ENCODE data around the gene TMEM63C.
"Not testable (repeated sequence)": the region's sequence is repeated elsewhere in the genome, so short reads cannot be mapped to it uniquely, and the experiment has no call there.

The TMEM63C gene

GRCh38 chr14:77259025-77259715 lies 77.6 kb downstream of the TMEM63C start:
- no peak for DNase-seq

- no peak for DNase-seq
These were observed 78.6 kb downstream of the TMEM63C start for GRCh38 chr14:77260199-77260598.

GRCh38 chr14:77260631-77261030 lies 79.0 kb downstream of the TMEM63C start:
- DNase-seq, result no peak

GRCh38 chr14:77264466-77265186 lies 83.0 kb downstream of the TMEM63C start:
- no peak for DNase-seq

DNA sequence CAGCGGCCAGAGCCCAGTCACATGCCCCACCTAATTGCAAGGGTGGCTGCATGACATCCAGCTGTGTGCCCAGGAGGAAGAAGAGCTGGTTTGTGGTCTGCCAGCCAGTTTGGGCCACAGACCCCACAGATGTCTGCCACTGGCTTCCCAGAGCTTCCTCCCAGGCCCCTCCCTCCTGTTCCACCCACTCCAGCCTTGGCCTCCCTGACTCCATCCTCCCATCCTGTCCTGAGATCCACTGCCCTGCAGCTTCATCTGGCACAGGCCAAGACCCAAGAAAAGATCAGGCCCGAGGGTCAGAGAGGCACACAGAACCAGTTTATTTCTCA lies 83.6 kb downstream of the TMEM63C start:
- no peak for DNase-seq

DNA sequence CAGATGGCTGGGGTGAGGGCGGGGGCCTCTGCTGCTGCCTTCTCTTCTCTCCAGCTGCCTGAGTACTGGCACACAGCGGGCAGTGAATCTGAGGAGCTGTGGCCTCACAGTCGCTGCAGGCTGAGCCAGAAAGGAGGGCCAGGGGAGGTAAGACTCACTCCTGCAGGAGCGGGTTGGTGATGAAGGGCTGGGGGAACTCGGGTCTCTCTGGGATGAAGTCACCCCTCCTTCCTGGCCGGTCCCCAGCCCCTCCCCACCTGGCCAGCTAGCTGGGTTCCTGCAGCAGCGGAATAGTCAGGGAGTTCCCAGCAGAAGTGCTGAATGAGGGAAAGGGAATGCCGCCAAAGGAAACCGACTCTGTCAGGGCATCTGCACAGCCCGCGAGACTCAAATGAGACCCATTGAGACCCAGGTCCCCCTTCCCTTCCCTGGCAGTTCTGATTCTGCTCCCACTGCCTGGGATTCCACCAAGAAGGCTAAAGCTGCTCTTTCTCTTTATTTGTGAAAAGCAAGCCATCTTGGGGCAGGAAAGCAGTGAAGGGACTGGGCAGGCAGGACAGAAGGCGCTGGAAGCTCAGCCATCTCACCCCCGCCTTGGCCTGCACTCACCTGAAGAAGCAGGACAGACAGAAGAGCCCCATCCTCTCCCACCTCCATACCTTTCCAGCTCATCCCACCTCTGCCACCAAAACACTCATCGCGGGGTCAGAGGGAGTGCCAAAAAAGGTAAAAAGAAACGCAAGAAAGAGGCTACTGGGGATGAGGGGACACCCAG lies 84.2 kb downstream of the TMEM63C start:
- no peak for DNase-seq

DNA sequence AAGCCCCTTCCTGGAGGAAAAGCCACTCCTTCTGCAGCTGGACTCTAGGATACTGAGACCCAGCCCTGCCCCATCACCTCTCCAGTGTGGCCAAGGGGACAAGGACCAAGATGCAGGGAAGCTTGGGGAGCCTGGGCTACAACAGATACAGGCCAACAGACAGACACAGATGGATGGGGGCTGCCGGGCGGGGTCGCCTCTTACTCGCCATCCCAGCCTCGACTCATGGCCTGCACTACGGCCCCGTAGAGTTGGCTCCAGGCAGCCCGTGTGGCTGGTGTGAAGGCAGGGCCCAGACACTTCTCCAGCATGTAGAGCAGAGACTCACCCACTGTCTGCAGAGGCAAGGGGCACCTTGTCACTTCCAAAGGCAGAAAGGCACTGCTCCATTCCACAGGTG lies 84.7 kb downstream of the TMEM63C start:
- no peak for DNase-seq

GRCh38 chr14:77267937-77268699 lies 86.5 kb downstream of the TMEM63C start:
- no peak for DNase-seq

DNA sequence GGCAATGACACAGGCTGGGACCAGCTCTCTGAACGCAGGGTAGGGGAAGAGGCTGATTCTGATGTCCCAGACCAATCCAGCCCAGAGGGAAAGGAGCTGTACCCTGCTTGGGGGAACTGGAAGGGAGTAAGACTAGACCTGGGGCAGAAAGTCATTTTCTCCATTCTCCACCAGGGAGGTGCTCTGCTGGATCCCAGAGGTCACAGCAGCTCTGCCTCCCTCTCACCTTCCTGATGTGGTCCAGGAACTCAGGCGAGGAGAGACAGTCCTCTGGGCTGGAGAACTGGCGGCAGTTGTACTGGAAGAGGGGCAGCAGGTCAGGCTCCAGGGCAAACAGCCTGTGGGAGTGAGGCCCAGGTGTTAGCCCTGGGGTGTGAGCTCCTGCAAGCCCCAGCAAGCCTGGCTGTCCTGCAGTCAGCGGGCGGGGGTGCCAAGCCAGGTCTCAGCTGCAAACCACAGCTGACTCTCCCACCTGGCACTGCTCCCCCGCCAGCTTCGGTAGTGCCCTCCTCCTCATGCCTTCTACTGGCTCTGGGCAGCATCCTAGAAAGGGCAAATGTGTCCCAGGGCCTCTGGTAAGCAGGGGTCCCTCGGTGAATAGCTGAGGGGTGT lies 87.5 kb downstream of the TMEM63C start:
- DNase-seq, result no peak

- no peak for DNase-seq
These were observed 88.9 kb downstream of the TMEM63C start for GRCh38 chr14:77270361-77271112.

GRCh38 chr14:77271113-77271710 lies 89.6 kb downstream of the TMEM63C start, which contains the start of gene NGB:
TSS of gene NGB (minus strand) at chr14:77271206. CDS start at chr14:77270937, 269 bp downstream.
- DNase-seq, result no peak

GRCh38 chr14:77272261-77272660 lies 90.7 kb downstream of the TMEM63C start:
- DNase-seq, result no peak

DNA sequence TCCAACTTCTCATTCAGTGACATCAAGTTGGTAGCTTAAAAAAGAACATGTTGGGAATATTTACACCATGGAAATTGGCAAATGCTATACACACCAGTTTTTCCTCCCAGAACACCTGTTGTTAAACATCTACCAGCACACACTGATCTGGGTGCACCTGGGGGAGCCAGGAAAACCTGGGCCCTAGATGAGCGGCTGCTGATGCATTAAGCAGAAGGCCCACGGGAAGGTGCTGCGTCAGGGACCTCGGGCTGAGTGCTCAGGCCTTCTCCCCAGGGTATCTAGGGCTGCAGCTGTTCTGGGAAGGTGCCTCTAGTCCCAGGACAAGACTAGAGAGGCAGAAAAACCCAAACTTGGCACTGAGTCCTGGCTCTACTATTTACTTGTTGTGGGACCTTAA lies 92.2 kb downstream of the TMEM63C start:
- DNase-seq, result no peak

DNA sequence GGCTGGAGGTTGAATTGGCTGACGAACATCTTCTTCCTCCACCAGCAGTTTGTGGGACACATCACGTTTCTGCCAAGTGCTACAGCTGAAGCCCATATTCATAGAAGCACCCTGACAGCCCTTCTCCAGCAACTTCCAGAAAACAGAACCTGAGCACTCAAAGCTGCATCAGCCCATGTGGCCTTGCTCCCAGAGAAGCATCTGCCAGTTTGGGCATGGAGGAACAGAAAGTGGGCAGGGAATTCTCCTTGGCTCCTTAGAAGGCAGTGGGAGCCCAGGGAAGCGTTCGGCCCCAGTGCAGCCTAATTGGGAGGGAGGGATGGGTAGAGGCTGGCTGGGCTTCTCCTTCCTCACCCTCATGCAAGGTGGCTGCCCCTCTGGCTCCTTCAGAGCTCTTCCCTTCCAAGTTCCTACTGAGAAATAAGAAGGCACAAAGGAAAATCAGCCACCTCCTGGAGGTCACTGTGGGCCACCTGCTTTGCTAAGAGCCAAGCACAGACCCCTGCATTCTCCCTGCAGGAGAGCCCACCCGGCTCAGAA lies 93.5 kb downstream of the TMEM63C start:
- DNase-seq, result no peak

DNA sequence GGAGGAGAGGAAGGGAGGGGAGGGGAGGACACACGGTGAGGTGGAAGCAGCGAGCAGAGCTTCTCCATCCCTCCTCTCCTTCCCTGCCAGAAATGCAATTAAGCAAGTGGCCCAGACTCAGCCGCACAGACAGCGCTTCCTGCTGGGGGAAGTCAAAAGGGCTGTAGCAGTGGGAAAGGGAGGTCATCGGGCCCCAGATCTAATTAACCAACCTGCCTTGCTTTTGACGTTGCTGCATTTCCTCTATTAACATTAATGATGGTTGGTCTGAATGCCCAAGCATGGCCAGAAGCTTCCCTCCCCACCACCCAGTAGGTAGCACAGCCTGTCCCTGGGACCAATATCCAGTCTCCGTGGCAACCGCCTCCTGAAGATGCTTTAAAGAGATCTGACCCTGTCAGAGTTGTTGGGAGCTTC lies 94.0 kb downstream of the TMEM63C start:
- DNase-seq, result no peak

DNA sequence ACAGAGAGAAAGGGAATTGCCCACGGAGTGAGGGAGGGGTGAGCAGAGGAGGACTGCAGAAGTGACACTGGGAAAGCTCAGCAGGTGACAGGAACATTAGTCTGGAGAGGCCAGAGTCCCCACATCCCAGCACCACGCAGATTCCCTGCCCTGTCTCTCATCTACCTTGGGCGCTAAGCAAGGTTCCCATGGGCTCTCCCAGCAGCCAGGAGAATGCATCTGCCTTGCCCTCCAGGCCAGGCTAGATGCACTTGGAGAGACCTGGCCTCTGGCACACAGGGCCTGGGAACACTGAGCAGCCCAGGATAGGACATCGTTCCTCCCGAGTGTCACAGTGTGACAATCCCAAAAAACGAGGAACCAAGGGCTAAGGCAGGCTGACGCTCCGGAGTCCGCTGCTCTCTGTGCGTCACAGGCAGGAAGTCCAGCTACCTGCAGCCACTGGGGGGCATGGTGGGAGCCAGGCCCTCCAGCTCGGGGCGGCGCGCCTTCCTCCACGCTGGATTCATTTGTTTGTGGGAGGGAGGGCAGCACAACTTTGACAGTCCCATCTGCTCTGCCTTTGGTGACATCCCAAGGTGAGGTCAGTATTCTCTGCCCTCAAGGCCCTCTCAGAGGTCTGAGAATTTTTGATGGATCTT lies 94.8 kb downstream of the TMEM63C start:
- no peak for DNase-seq

DNA sequence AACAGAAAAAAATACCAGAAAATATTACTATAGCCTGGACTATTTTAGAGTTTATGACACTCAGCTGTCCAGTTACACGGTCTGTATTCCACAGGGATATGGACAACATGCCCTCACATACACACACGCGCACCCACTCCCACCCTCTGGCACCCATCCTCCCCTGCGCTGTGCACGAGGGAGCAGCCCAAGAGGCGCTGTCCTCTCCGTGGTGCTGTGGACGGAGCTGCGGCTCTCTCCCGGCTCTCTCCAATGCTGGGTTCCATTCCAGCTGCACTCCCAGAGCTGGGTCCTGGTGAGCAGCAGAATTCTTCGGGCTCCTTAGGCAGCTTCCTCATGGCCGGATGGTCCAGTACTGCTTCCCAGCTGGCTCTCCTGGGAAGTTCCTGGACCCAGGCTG lies 95.4 kb downstream of the TMEM63C start:
- DNase-seq, result no peak

DNA sequence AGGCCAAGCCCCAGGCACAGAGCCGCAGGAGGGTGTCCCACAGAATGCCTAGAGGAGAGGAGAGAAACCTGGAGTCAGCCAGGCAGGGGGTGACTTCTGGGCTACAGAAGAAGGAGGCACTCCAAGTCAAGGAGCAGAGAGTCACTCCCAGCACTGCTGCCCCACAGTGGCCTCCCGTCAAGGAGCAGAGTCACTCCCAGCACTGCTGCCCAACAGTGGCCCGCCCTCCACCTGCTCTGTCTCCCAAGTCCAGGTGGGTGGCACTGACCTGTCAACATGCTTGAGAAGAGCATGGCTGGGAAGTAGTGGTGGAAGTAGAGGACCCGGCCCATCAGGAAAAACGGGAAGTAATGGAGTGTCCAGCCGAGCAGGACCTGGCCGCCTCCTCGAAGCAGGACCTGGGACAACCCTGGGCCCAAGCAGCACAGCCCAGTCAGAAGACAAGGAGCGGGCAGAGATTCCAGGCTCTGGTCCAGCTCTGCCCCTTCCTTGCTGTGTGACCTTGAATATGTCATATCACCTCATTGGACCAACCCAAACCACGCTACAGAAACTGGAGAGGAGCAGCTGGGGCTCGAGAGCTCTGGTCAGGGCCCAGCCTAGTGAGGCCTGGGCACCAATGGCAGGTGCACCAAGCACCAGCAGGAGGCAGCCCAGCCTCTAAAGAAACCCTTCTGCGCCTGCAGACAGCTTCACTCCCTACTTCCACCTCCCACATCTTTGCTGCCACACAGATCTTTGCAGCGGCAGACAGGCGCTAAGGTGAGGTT lies 97.0 kb downstream of the TMEM63C start:
- no peak for DNase-seq

DNA sequence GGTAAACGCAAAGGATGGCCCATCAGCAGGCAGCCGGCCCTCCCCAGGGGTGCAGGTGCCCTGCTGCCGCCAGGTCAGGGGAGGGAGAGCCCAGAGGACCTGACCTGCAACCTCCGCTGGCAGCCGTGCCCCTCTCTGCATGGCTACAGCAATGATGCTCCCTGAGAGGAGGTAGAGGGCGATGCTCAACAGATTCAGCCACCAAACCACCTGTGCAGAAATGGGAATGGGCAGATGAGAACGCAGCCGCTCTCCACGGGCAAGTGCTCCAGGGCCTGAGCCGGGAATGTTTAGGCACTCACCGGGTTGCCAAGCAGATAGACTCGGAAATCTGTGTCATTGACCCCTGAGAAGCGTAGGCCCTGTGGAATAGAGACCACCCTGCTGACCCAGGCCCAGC lies 98.1 kb downstream of the TMEM63C start:
- no peak for DNase-seq

- DNase-seq, result not testable (repeated sequence)
These were observed 99.3 kb downstream of the TMEM63C start for GRCh38 chr14:77280921-77281320.

Measured in activated CD8-positive, alpha-beta memory T cell treated with anti-CD3 and anti-CD28 coated beads, Interleukin-2, amount 50 U/mL, for 48 hours (primary cell).